Mesenchymal stem cell (in vitro differentiated cells and primary cell): ENCODE measurements around the gene ZNF618.

Experiments
- DNase-seq: peaks from one replicate; pipeline ENCODE4 v3.0.0-alpha.2; 2013
- H2AFZ ChIP-seq: one replicate; pipeline ENCODE4 v1.6.1; 2013; ENCODE audit warnings: low read depth, mild to moderate bottlenecking, control low read depth, inconsistent platforms, low read length, moderate library complexity
- H2AK5ac ChIP-seq: 2 replicates; pipeline ENCODE4 v1.6.1; 2013; ENCODE audit warnings: low read length, moderate library complexity, mild to moderate bottlenecking, inconsistent platforms; ENCODE audit not compliant: severe bottlenecking
- H2BK120ac ChIP-seq: one replicate; pipeline ENCODE4 v1.6.1; 2013; ENCODE audit warnings: low read depth, mild to moderate bottlenecking, inconsistent platforms, low read length, moderate library complexity
- H2BK12ac ChIP-seq, 2 experiments: one replicate each; pipeline ENCODE4 v1.6.1; 2013; ENCODE audit warnings: inconsistent platforms in 2 of 2, low read length in 2 of 2, mild to moderate bottlenecking in 2 of 2, moderate library complexity in 2 of 2, control low read depth in 1 of 2
- H2BK15ac ChIP-seq: one replicate; pipeline ENCODE4 v1.6.1; 2013; ENCODE audit warnings: mild to moderate bottlenecking, low read depth, inconsistent platforms; ENCODE audit not compliant: poor library complexity, severe bottlenecking
- H2BK5ac ChIP-seq: 2 replicates; pipeline ENCODE4 v1.6.1; 2013; ENCODE audit warnings: low read depth, mild to moderate bottlenecking, low read length, control low read depth, inconsistent platforms; ENCODE audit not compliant: poor library complexity, severe bottlenecking
- H3K14ac ChIP-seq, 2 experiments: one replicate each; pipeline ENCODE4 v1.6.1; 2013; ENCODE audit warnings: inconsistent platforms in 2 of 2, low read length in 2 of 2, control low read depth in 1 of 2, mild to moderate bottlenecking in 1 of 2, moderate library complexity in 1 of 2
- H3K18ac ChIP-seq, 2 experiments: one replicate each; pipeline ENCODE4 v1.6.1; 2013; ENCODE audit warnings: inconsistent platforms in 2 of 2, low read length in 2 of 2, control low read depth in 1 of 2, low read depth in 1 of 2, mild to moderate bottlenecking in 1 of 2
- H3K23ac ChIP-seq, 2 experiments: one replicate each; pipeline ENCODE4 v1.6.1; 2013; ENCODE audit warnings: inconsistent platforms in 2 of 2, low read length in 2 of 2, mild to moderate bottlenecking in 2 of 2, moderate library complexity in 2 of 2, control low read depth in 1 of 2
- H3K27ac ChIP-seq: 2 replicates; pipeline ENCODE4 v1.5.1; 2013; ENCODE audit warnings: mild to moderate bottlenecking, moderate library complexity, low read length, control low read depth, inconsistent platforms; ENCODE audit not compliant: poor library complexity, severe bottlenecking
- H3K27me3 ChIP-seq, 2 experiments: 2 replicates each; pipeline versions ENCODE4 v1.6.1 to v1.7.0; 2013; ENCODE audit warnings: low read length in 2 of 2, mild to moderate bottlenecking in 2 of 2, moderate library complexity in 2 of 2, control low read depth in 1 of 2, inconsistent platforms in 1 of 2; ENCODE audit not compliant: control insufficient read depth in 1 of 2, insufficient read depth in 1 of 2
- H3K36me3 ChIP-seq, 2 experiments: 2 replicates each; pipeline versions ENCODE4 v1.6.1 to v1.7.0; 2013; ENCODE audit warnings: low read length in 2 of 2, control low read depth in 1 of 2, inconsistent platforms in 1 of 2, low read depth in 1 of 2, mild to moderate bottlenecking in 1 of 2; ENCODE audit not compliant: insufficient read depth in 2 of 2, control insufficient read depth in 1 of 2
- H3K4ac ChIP-seq, 2 experiments: one replicate each; pipeline ENCODE4 v1.6.1; 2013; ENCODE audit warnings: inconsistent platforms in 2 of 2, low read length in 2 of 2, mild to moderate bottlenecking in 2 of 2, moderate library complexity in 2 of 2, control low read depth in 1 of 2, low read depth in 1 of 2
- H3K4me1 ChIP-seq: 2 replicates; pipeline ENCODE4 v1.6.1; 2013; ENCODE audit warnings: low read depth, low read length, control low read depth; ENCODE audit not compliant: control insufficient read depth, insufficient read depth
- H3K4me2 ChIP-seq: 2 replicates; pipeline ENCODE4 v1.6.1; 2013; ENCODE audit warnings: low read length, mild to moderate bottlenecking, inconsistent platforms; ENCODE audit not compliant: poor library complexity, severe bottlenecking
- H3K4me3 ChIP-seq, 2 experiments: 2 replicates each; pipeline versions ENCODE4 v1.5.1 to v1.7.0; 2013; ENCODE audit warnings: low read length in 2 of 2, mild to moderate bottlenecking in 2 of 2, control low read depth in 1 of 2, low read depth in 1 of 2; ENCODE audit not compliant: insufficient read depth in 1 of 2
- H3K79me1 ChIP-seq: replicated peaks from 2 replicates; pipeline ENCODE4 v1.6.1; 2013; ENCODE audit warnings: mild to moderate bottlenecking, control low read depth, low read length, inconsistent platforms; ENCODE audit not compliant: poor library complexity, severe bottlenecking
- H3K9ac ChIP-seq: 2 replicates; pipeline ENCODE4 v1.7.0; 2013; ENCODE audit warnings: mild to moderate bottlenecking, low read length, moderate library complexity
- H3K9me3 ChIP-seq: 2 replicates; pipeline ENCODE4 v1.7.0; 2013; ENCODE audit warnings: mild to moderate bottlenecking, low read length; ENCODE audit not compliant: control insufficient read depth
- H4K8ac ChIP-seq: one replicate; pipeline ENCODE4 v1.6.1; 2013; ENCODE audit warnings: inconsistent platforms, mild to moderate bottlenecking, low read length, moderate library complexity
- H4K91ac ChIP-seq: one replicate; pipeline ENCODE4 v1.6.1; 2013; ENCODE audit warnings: mild to moderate bottlenecking, low read length, inconsistent platforms
- WGBS: methylation state at CpG from one replicate; pipeline ENCODE4 v1.1.7; 2013; ENCODE audit warnings: mixed read lengths; 5-methylcytosine and 5-hydroxymethylcytosine counted together

The ZNF618 gene

DNA sequence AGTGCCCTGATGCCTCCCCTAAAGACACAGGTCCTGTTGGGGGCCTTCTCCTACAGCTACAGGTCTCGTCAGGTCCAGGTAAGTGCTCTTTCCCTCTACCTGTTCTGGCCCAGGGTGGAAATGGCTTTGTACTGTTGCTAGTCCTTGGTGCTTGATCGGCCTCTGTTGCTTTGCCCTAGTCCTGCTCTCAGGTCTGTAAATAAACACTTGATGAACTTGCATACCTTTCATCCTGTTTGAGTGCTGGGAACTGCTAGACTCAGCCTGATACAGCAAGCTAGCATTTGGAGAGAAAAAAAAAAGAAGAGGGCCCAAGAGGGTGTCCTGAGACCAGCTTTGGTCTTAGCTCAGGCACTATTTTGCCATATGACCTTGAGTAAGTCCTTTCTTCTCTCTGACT, 21.8 kb upstream of the ZNF618 start:
- H4K8ac ChIP-seq, result no peak overlapping the region
- H3K14ac ChIP-seq, result no peak overlapping the region
- no peaks in the 10 kb centered on the region for H3K27me3 ChIP-seq
- H3K9ac ChIP-seq, result no peak overlapping the region
- H2AFZ ChIP-seq, result no peak overlapping the region
- no peaks in the 10 kb centered on the region for H3K36me3 ChIP-seq
- no peak overlapping the region for H2BK15ac ChIP-seq
- H2BK120ac ChIP-seq, result no peak overlapping the region
- no peak overlapping the region for H3K4me2 ChIP-seq
- no peak overlapping the region for H3K18ac ChIP-seq
- no peak for DNase-seq
- H3K23ac ChIP-seq, result no peak overlapping the region
- H3K9me3 ChIP-seq, result peaks cover 5% of the 10 kb centered on the region
- 74% methylated on average over 2 of the region's 2 CpGs for WGBS
- H3K4me3 ChIP-seq, result no peak overlapping the region
- no peak overlapping the region for H2BK5ac ChIP-seq
- H2BK12ac ChIP-seq, result no peak overlapping the region
- no peak overlapping the region for H2AK5ac ChIP-seq
- no peaks in the 10 kb centered on the region for H3K4me1 ChIP-seq
- no peak overlapping the region for H3K27ac ChIP-seq
- H3K4ac ChIP-seq, result no peak overlapping the region
- peak overlapping the region; percentile 21 for H4K91ac ChIP-seq
- H3K79me1 ChIP-seq, result no peaks in the 10 kb centered on the region

DNA sequence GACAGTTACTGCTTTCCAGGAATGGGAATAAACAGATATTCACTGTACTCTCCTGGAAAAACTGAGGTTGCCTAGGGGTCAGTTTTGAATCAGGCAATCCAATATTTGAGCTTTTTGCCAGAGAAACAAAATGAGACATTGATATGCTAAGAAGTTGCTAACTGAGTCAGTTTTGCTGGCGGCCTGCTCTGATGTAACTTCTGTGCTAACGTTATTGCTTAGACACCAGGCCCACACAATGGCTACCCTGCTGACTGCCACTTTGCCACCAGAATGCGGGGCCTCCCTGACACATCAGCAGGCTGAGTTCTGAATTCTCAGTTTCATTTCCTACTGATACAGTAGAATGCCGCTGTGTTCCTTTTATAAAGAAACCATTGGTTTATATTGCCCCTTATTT, 18.2 kb upstream of the ZNF618 start:
- no peak for DNase-seq
- H2BK15ac ChIP-seq, result no peak overlapping the region
- H3K23ac ChIP-seq, result peak overlapping the region in 1 of 2 experiments; percentile 56
- no peak overlapping the region for H3K4me3 ChIP-seq
- H3K18ac ChIP-seq, result no peak overlapping the region
- no peak overlapping the region for H4K8ac ChIP-seq
- no peak overlapping the region for H2BK5ac ChIP-seq
- H3K36me3 ChIP-seq, result no peaks in the 10 kb centered on the region
- H3K27me3 ChIP-seq, result peaks cover 0 to 9% of the 10 kb centered on the region in 2 experiments
- H2AK5ac ChIP-seq, result no peak overlapping the region
- no peak overlapping the region for H2BK120ac ChIP-seq
- 43% methylated on average over 2 of the region's 4 CpGs for WGBS
- no peak overlapping the region for H3K4me2 ChIP-seq
- no peak overlapping the region for H4K91ac ChIP-seq
- H3K14ac ChIP-seq, result no peak overlapping the region
- H3K4me1 ChIP-seq, result no peaks in the 10 kb centered on the region
- H3K9me3 ChIP-seq, result peaks cover 5% of the 10 kb centered on the region
- H2AFZ ChIP-seq, result no peak overlapping the region
- no peak overlapping the region for H2BK12ac ChIP-seq
- H3K27ac ChIP-seq, result no peak overlapping the region
- H3K4ac ChIP-seq, result no peak overlapping the region
- H3K9ac ChIP-seq, result no peak overlapping the region
- H3K79me1 ChIP-seq, result no peaks in the 10 kb centered on the region

DNA sequence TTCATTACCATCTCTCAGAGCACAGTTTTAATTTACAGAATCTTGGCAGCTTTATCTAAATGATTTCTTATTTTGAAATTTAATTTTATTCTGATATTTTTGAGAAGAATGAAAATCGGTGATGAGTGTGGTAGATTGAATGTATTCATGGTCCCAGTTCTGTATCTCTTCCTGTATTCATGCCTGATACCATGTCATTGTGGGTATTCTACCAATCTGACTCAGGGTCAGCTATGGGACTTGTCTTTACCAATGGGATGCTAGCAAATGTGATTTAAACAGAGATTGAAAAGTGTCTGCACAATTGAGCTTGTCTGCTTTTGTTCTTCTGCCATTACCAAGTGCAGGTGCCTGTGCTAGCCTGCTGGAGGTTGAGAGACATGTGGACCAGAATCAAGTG, 17.8 kb upstream of the ZNF618 start:
- no peak overlapping the region for H3K23ac ChIP-seq
- no peak overlapping the region for H2BK120ac ChIP-seq
- no peaks in the 10 kb centered on the region for H3K79me1 ChIP-seq
- no peaks in the 10 kb centered on the region for H3K4me1 ChIP-seq
- no peak overlapping the region for H3K4me3 ChIP-seq
- 40% methylated on average over 1 of the region's 1 CpG for WGBS
- no peak overlapping the region for H3K27ac ChIP-seq
- no peak overlapping the region for H3K14ac ChIP-seq
- peaks cover 0 to 9% of the 10 kb centered on the region in 2 experiments for H3K27me3 ChIP-seq
- H3K9ac ChIP-seq, result no peak overlapping the region
- no peaks in the 10 kb centered on the region for H3K36me3 ChIP-seq
- no peak overlapping the region for H2AK5ac ChIP-seq
- no peak overlapping the region for H3K18ac ChIP-seq
- H2BK5ac ChIP-seq, result no peak overlapping the region
- no peak overlapping the region for H4K8ac ChIP-seq
- H3K9me3 ChIP-seq, result peaks cover 6% of the 10 kb centered on the region
- DNase-seq, result no peak
- no peak overlapping the region for H3K4ac ChIP-seq
- no peak overlapping the region for H4K91ac ChIP-seq
- H2AFZ ChIP-seq, result no peak overlapping the region
- H2BK15ac ChIP-seq, result no peak overlapping the region
- H2BK12ac ChIP-seq, result no peak overlapping the region
- H3K4me2 ChIP-seq, result no peak overlapping the region

DNA sequence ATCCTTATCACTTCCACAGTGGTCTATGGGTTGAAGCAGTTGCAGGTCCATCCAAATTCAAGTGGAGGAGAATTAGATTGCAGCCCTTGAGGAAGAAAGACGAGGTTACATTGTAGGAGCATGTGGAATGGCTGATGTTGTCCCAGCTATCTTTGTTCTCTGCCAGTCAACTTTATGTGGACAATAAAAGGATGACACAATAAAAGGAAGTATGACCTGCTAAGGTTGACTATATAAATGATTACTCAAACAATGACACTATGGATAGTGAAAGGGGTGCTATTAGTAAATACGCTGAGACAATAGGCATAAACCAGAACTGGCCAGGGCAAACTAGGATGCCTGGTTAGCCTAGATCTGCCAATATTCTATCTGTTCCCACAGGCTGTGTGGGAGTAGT, 12.8 kb upstream of the ZNF618 start:
- H2BK120ac ChIP-seq, result no peak overlapping the region
- no peak overlapping the region for H2AK5ac ChIP-seq
- H2BK12ac ChIP-seq, result no peak overlapping the region
- no peak overlapping the region for H3K4me3 ChIP-seq
- H3K4me1 ChIP-seq, result no peaks in the 10 kb centered on the region
- WGBS, result 78% methylated on average over 2 of the region's 2 CpGs
- no peaks in the 10 kb centered on the region for H3K36me3 ChIP-seq
- DNase-seq, result no peak
- no peak overlapping the region for H2BK5ac ChIP-seq
- no peak overlapping the region for H2BK15ac ChIP-seq
- no peak overlapping the region for H3K4me2 ChIP-seq
- H3K18ac ChIP-seq, result no peak overlapping the region
- no peak overlapping the region for H4K91ac ChIP-seq
- no peak overlapping the region for H3K27ac ChIP-seq
- H3K9me3 ChIP-seq, result peaks cover 6% of the 10 kb centered on the region
- H3K4ac ChIP-seq, result no peak overlapping the region
- H3K27me3 ChIP-seq, result peaks cover 0 to 12% of the 10 kb centered on the region in 2 experiments
- H3K14ac ChIP-seq, result no peak overlapping the region
- H3K79me1 ChIP-seq, result no peaks in the 10 kb centered on the region
- H3K9ac ChIP-seq, result no peak overlapping the region
- H2AFZ ChIP-seq, result no peak overlapping the region
- no peak overlapping the region for H4K8ac ChIP-seq
- H3K23ac ChIP-seq, result no peak overlapping the region
